K562 (cell line): Measurements from ENCODE around the gene HOXA10. TPM values are rescaled to one million over a fixed set of nuclear protein-coding genes. Genes with fewer than 3 reads are reported as not detected.

ENCODE experiments used
- ATAC-seq: fragments of 200-7000 bp; cut with Tn5 transposase; 3 replicates; pipeline ENCODE4 v1.9.1; 2020; ENCODE audit warnings: moderate library complexity
- BruUV-seq: library from RNA; stranded (reverse); fragments of 400-500 nt; replicated peaks from 2 replicates; lab custom pipeline; 2021; lab: Mats Ljungman, UMichigan
- CTCF ChIA-PET: fragments of 300-600 bp; formaldehyde crosslinking; extraction: SDS; loops from one replicate; lab custom pipeline; 2021; ENCODE audit warnings: low intra/inter-chr PET ratio; lab: Yijun Ruan, JAX
- POLR2A ChIA-PET: fragments of 300-600, 350-650 bp; sonication (Branson Sonifier 250); formaldehyde crosslinking; extraction: SDS; loops from one replicate; lab custom pipeline; 2021; ENCODE audit warnings: antibody characterized with exemption, inconsistent platforms; lab: Yijun Ruan, JAX
- DNase-seq, 4 experiments: peaks; one replicate each; pipeline versions ENCODE4 v3.0.0 to v3.0.0-alpha.2; 2011 to 2018; ENCODE audit warnings: low spot score in 3 of 4, mixed read lengths in 3 of 4; ENCODE audit errors: extremely low read depth in 1 of 4
- FAIRE-seq: peaks from 2 replicates; lab custom pipeline; 2011; peaks lifted over from hg19 to GRCh38; lab: Jason Lieb, UNC
- H2AFZ ChIP-seq: 2 replicates; pipeline ENCODE4 v1.6.0; 2011; ENCODE audit warnings: low read depth, low read length, control low read depth, inconsistent platforms
- H3K27ac ChIP-seq: fragments of 200-600 bp; 3 replicates; pipeline ENCODE4 v1.8.0; 2011; ENCODE audit warnings: low read depth, mild to moderate bottlenecking, control low read depth, inconsistent platforms, low read length, moderate library complexity, mixed read lengths; ENCODE audit errors: extremely low read depth
- H3K27me3 ChIP-seq, 2 experiments: fragments of 300-600 bp in 1 of 2; 2 replicates in 1 of 2; 3 replicates in 1 of 2; pipeline versions ENCODE4 v1.6.0 to v1.8.0; 2011; ENCODE audit warnings: inconsistent platforms in 2 of 2, low read length in 2 of 2, mild to moderate bottlenecking in 1 of 2, mixed read lengths in 1 of 2, moderate library complexity in 1 of 2; ENCODE audit not compliant: control insufficient read depth in 2 of 2, insufficient read depth in 2 of 2
- H3K36me3 ChIP-seq: fragments of 300-600 bp; 3 replicates; pipeline ENCODE4 v1.8.0; 2011; ENCODE audit warnings: mild to moderate bottlenecking, low read length, inconsistent platforms; ENCODE audit not compliant: control insufficient read depth, insufficient read depth
- H3K4me1 ChIP-seq, 2 experiments: fragments of 200-600 bp in 1 of 2; replicated peaks in 1 of 2; 2 replicates in 1 of 2; 3 replicates in 1 of 2; pipeline versions ENCODE4 v1.5.1 to v1.8.0; 2011; ENCODE audit warnings: inconsistent platforms in 2 of 2, low read length in 2 of 2, mild to moderate bottlenecking in 1 of 2, mixed read lengths in 1 of 2, moderate library complexity in 1 of 2; ENCODE audit not compliant: control insufficient read depth in 2 of 2, insufficient read depth in 2 of 2
- H3K4me2 ChIP-seq: 2 replicates; pipeline ENCODE4 v1.6.1; 2011; ENCODE audit warnings: low read length, control low read depth, inconsistent platforms, mixed read lengths; ENCODE audit not compliant: insufficient read depth
- H3K4me3 ChIP-seq: fragments of 200-600 bp; sonication (generic), shearing (Covaris generic); 2 replicates; pipeline ENCODE4 v1.5.1; 2016; ENCODE audit warnings: control low read depth, inconsistent platforms
- H3K79me2 ChIP-seq: fragments of 200-600 bp; 3 replicates; pipeline ENCODE4 v1.8.0; 2011; ENCODE audit warnings: low read length, inconsistent platforms; ENCODE audit not compliant: control insufficient read depth, insufficient read depth
- H3K9ac ChIP-seq, 2 experiments: 2 replicates each; pipeline versions ENCODE4 v1.6.0 to v1.6.1; 2011; ENCODE audit warnings: low read depth in 2 of 2, low read length in 2 of 2, control low read depth in 1 of 2, inconsistent platforms in 1 of 2, mild to moderate bottlenecking in 1 of 2, mixed read lengths in 1 of 2; ENCODE audit not compliant: insufficient read depth in 1 of 2
- H3K9me1 ChIP-seq: one replicate; pipeline ENCODE4 v1.6.0; 2011; ENCODE audit warnings: inconsistent platforms, mild to moderate bottlenecking, low read length, moderate library complexity; ENCODE audit not compliant: control insufficient read depth, insufficient read depth
- H3K9me3 ChIP-seq: replicated peaks from 2 replicates; pipeline ENCODE4 v1.5.1; 2011; ENCODE audit warnings: low read depth, low read length, inconsistent platforms; ENCODE audit not compliant: control insufficient read depth, insufficient read depth
- H4K20me1 ChIP-seq: replicated peaks from 2 replicates; pipeline ENCODE4 v1.6.1; 2011; ENCODE audit warnings: low read length, inconsistent platforms, mixed read lengths; ENCODE audit not compliant: control insufficient read depth, insufficient read depth
- FOXM1 ChIP-seq, 2 experiments: fragments of 450-650 bp in 1 of 2; sonication (generic) in 1 of 2; formaldehyde crosslinking in 1 of 2; IDR thresholded peaks; 2 replicates each; pipeline versions ENCODE4 v1.6.1 to v1.9.0; 2017 to 2022; ENCODE audit warnings: low read depth in 2 of 2, mild to moderate bottlenecking in 2 of 2, missing genetic modification reagents in 1 of 2, moderate library complexity in 1 of 2
- GTF2E2 ChIP-seq: fragments of 200-800 bp; sonication (Bioruptor generic); IDR thresholded peaks from 2 replicates; pipeline ENCODE4 v1.6.1; 2016; ENCODE audit warnings: missing genetic modification characterization, missing compliant biosample characterization
- SPI1 ChIP-seq: IDR thresholded peaks from 2 replicates; pipeline ENCODE4 v1.6.1; 2011; ENCODE audit warnings: low read depth, low read length, control low read depth, borderline replicate concordance
- ZKSCAN3 ChIP-seq: fragments of 250-450 bp; sonication (Bioruptor Pico); IDR thresholded peaks from 2 replicates; pipeline ENCODE4 v1.4.0; 2020
- WGBS: fragments of 100-300 bp; shearing (Covaris generic); methylation state at CpG from one replicate; pipeline ENCODE4 v1.1.6; 2016; ENCODE audit warnings: low coverage, mixed read lengths; ENCODE audit not compliant: insufficient coverage; ENCODE audit errors: missing lambda C conversion rate; 5-methylcytosine and 5-hydroxymethylcytosine counted together
- in situ Hi-C: fragments of 300-500 bp; cut with MboI; formaldehyde crosslinking; loops from 4 replicates; pipeline ENCODE4 v1.15.0; 2018; ENCODE audit warnings: inconsistent platforms, mixed read lengths
- intact Hi-C: fragments of 100-400 bp; cut with micrococcal nuclease; formaldehyde crosslinking; loops from 2 replicates; pipeline ENCODE4 v1.14.2; 2022
- polyA plus RNA-seq, 8 experiments: library from polyadenylated mRNA; depleted of rRNA in 4 of 8; stranded (reverse) in 5 of 8; unstranded in 3 of 8; fragments of >200 nt; fragmentation: Nextera tagmentation in 2 of 8; fragmentation: Illumina TruSeq in 1 of 8; extraction: Ambion mirVana in 2 of 8; extraction: Trizol in 1 of 8; gene quantifications; 2 replicates each; pipeline versions ENCODE4 v1.2.1 to v1.2.3, GENCODE V29; 2011 to 2014; ENCODE audit warnings: inconsistent platforms in 1 of 8, missing spikeins in 1 of 8
- total RNA-seq, 7 experiments: library from RNA; depleted of rRNA in 6 of 7; stranded (reverse); fragments of >200 nt in 6 of 7; fragmentation: Illumina TruSeq in 2 of 7; extraction: Trizol in 2 of 7; gene quantifications; 2 replicates each; pipeline versions ENCODE4 v1.2.1 to v1.2.3, GENCODE V29; 2011 to 2021; ENCODE audit warnings: low replicate concordance in 1 of 7

The HOXA10 gene
- total and polyA plus RNA-seq, 9 of the 15 experiments (the other 6 are each of a cell fraction or from before 2014, with no cell fraction given): not detected

DNA sequence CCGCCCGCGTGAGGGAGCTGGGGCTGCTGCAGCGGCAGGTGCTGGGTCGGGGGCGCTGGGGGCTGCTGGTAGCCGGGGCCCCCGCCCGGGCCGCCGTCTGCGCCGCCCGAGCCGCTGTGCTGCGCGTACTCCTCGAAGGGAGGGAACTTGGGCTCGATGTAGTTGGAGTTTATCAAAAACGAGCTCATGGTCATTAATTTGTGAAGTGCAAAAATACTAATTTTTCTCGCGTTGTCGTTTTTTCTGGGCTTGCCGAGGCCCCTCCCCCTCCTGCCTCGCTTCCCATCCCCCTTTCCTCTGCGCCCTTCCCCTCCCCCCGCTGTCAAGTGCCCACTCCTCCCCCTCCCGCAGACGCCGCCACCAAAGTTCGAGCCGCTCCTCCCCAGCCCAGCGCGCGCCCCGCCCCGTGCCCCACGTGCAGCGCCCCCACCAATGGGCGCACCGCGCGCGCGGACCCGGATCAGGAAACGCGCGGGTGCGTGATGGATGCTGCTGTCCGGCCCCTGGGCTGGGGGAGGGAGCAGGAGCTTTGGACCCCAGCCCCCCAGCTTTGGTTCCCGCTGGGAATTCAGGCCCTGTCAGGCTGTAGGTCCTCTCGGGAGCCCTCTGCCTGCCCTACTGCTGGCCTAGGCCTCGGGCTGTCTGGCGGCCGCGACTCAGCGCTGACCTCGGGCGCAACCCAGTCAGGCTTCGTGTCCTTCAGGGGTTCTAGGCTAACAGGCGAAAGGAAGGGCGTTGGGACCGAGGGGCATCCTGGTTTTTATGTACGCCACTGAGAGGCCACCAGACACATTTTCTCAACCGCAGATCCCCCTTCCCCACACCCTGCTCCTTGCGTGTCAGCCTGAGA is 43.4 kb downstream of the HOXA10 start, which contains the start of gene HOXA4:
Gene HOXA4, minus strand, starts transcription at position 218 of the 850 bp plus-strand sequence. Its CDS starts 24 bp downstream, at position 194.
- ATAC-seq (no peak), DNase-seq (no peak), FAIRE-seq (no peak)
- Histone ChIP-seq H3K4me1 (peaks cover 0 to 1% of the 10 kb centered on the region in 2 experiments; a peak in 1 of 5 replicates), H3K79me2 (no peaks in the 10 kb centered on the region), H3K9me1 (no peaks in the 10 kb centered on the region), H3K27ac (no peak within 1 kb of the TSS), H3K4me2 (no peak within 1 kb of the TSS), H4K20me1 (no peaks in the 10 kb centered on the region; the same call in 1 of the 2 replicates), H2AFZ (no peak within 1 kb of the TSS), H3K4me3 (no peak within 1 kb of the TSS), H3K36me3 (no peaks in the 10 kb centered on the region), H3K9ac (no peak within 1 kb of the TSS), H3K9me3 (no peaks in the 10 kb centered on the region), H3K27me3 (peaks cover 13 to 25% of the 10 kb centered on the region in 2 experiments)
- intact Hi-C loops (no loop called here), in situ Hi-C loops (no loop called here)
- BruUV-seq: no TSS peak
- ChIA-PET CTCF (no interaction called here), POLR2A (interaction anchor here (0.7 kb wide), 1 partner anchor 458 kb away, joined by 3 read pairs; no protein-coding TSS in a partner anchor)
- WGBS: 38% methylated on average over 16 of the region's 67 CpGs
- TF ChIP-seq GTF2E2: no peak
- TF ChIP-seq SPI1: no peak
- no peak for TF ChIP-seq FOXM1 (IDR thresholded peaks at IDR 0.05; ENCODE audit: low read depth)
- no peak for TF ChIP-seq FOXM1 (CRISPR knock-in tag; IDR thresholded peaks at IDR 0.05; ENCODE audit: low read depth)
- no peak for TF ChIP-seq ZKSCAN3 (CRISPR knock-in tag)
